ENCODE results near the gene RAI14.

DNA sequence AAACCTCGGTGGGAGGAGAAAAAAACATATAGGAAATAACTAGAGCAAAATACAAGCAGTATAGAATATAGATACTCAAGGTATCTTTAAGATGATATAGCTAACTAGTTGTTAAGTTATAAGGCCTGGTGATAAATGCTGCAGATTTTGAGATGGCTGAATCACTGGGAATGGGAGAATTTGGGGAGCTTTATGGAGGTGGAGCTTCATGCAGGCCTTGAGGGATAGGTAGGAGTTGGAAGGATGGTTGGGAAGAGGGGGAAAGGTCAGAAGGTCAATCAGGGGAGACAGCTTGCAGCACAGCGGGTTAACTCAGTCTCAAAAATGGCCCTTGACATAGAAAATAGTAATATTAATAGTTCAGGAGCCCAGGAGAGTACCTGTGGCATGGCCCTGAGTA lies 34.8 kb downstream of the RAI14 start:
- no peak for TF ChIP-seq POLR2AphosphoS5 (IDR thresholded peaks at IDR 0.05; ENCODE audit: low read depth, low read length)
- no peak for TF ChIP-seq POLR2A (IDR thresholded peaks at IDR 0.05; ENCODE audit: low read depth, low read length)

All from GM12892 (cell line).